GM12874 (cell line): Measurements from ENCODE around the gene SEC14L1.

ENCODE experiments used
- TF ChIP-seq, protein P1 (sequence below): IDR thresholded peaks from 2 replicates; pipeline ENCODE4 v1.5.1; 2011; ENCODE audit warnings: low read depth, mild to moderate bottlenecking, control low read depth, low read length, moderate library complexity; ENCODE audit not compliant: insufficient read depth

SEC14L1 gene

DNA sequence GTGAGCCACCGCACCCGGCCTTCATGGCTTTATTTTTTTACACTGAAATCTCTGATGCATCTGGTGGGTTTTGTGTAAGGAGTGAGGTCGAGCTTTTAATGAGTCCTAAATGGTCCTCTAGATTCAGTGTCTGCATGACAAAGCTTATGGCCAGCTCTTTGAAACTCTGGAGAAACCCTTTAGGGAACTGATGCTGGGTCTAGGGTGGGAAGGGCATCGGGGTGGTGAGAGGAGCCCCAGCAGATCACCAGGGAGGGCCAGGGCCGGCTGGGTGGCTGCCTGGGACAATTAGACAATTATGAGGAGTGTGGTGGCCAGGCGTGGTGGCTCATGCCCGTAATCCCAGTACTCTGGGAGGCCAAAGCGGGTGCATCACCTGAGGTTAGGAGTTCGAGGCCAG lies 93.9 kb downstream of the SEC14L1 start:
- TF ChIP-seq, protein P1, sequence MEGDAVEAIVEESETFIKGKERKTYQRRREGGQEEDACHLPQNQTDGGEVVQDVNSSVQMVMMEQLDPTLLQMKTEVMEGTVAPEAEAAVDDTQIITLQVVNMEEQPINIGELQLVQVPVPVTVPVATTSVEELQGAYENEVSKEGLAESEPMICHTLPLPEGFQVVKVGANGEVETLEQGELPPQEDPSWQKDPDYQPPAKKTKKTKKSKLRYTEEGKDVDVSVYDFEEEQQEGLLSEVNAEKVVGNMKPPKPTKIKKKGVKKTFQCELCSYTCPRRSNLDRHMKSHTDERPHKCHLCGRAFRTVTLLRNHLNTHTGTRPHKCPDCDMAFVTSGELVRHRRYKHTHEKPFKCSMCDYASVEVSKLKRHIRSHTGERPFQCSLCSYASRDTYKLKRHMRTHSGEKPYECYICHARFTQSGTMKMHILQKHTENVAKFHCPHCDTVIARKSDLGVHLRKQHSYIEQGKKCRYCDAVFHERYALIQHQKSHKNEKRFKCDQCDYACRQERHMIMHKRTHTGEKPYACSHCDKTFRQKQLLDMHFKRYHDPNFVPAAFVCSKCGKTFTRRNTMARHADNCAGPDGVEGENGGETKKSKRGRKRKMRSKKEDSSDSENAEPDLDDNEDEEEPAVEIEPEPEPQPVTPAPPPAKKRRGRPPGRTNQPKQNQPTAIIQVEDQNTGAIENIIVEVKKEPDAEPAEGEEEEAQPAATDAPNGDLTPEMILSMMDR = no peak

DNA sequence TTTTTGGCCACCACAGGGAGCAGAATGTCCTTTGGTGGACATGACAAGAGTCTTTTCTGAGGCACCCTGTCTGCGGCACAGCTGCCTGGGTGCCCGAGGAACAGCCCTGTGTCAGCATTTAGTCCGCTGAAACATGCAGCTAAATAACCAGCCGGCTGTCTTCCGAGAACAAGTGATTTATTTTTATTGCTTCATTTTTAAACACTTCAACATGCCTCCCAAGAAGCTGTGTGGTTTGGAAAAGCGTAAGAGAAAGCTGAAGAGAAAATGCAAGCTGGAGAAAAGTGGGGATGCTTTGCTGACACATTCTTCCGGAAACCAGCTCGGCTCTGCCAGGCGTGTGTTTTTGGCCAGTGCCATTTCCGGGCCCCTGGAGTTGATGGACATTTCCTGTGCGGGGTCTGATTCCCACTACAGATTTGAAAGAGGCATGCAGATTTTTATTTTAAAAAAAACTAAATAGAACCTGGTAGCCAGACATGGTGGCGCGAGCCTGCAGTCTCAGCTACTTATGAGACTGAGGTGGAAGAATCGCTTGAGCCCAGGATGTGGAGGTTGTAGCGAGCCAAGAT lies 94.7 kb downstream of the SEC14L1 start:
- TF ChIP-seq, protein P1 = no peak

DNA sequence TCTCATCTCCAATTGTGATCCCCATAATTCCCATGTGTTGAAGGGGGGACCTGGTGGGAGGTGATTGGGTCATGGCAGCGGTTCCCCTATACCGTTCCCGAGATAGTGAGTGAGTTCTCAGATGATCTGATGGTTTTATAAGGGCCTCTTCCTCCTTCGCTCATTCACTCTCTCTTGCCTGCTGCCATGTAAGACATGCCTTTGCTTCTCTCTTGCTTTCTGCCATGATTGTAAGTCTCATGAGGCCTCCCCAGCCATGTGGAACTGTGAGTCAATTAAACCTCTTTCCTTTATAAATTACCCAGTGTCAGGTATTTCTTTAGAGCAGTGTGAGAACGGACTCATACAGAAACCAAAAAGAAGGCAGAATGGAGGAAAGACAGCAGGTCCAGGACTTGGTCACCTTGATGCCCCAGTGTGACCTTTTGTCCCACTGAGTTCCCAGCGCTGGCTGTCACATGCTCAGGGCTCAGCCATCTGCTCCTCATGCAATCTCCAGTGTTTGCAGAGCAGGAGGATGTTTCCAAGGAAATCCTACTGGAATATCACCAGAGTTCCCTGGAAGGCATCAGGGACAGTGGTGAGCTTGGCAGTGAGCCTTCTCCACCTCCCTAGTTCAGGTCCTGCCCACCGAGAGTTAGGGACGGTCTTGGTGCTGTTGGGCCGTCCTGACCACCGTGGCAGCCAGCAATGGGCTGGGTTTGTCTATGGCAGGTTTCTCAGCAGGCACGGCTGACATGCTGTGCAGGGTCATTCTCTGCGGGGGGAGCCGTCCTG lies 96.7 kb downstream of the SEC14L1 start:
- TF ChIP-seq, protein P1 = no peak

DNA sequence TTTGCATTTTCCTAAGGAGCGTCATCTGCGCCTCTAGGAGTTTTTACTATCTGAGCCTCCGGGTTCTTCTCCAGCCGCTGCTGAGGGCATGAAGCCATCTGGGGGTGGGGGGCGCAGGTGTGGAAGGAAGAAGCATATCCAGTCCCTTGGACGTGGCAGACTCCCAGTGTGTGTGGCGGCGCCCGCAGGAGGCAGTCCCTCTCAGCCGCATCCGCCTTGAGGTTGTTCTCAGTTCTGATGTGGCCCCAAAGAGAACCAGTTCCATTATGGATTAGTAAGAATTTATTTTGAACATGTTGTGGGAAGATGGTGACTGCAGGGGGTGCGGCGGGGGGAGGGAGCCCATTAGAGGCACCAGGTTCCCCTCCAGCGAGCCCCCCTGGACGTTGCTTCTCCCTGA lies 100.2 kb downstream of the SEC14L1 start:
- TF ChIP-seq, protein P1 = no peak

DNA sequence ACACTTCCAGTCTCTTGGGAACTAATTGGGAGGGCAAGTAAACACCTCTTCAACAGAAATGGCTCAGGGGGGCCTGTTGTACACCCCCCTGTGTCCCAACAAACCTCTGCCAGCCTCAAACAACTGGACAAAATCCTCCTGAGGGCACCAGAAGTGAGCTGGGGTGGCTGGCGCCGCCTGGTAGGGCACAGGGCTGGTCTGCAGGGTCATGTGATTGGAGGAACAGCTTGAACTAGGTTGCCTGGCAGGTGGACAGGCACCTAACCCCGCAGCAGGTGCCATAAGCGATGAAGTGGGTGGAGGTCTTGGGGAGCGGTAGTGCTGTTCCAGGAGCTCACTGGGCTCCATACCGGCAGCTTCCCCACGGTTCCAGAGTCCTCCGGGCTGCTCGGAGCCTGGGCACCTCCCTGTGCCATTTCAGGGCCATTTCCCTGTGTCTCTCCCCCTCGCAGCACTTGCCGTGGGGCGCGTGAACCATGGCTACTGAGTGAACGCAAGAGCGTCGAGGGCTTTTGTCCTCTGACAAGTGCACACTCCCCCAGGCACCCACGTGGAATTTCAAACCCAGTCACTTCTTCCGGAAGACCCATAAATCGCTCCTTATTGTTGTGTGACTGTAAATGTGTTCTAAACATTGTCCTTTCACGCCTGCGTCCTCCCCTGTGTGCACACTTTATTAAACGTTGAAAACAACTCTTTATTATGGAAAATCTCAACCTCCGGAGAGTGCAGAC lies 101.5 kb downstream of the SEC14L1 start:
- TF ChIP-seq, protein P1 = 0 out of 2 replicates have a peak, but pooled peaks have one; percentile 5

DNA sequence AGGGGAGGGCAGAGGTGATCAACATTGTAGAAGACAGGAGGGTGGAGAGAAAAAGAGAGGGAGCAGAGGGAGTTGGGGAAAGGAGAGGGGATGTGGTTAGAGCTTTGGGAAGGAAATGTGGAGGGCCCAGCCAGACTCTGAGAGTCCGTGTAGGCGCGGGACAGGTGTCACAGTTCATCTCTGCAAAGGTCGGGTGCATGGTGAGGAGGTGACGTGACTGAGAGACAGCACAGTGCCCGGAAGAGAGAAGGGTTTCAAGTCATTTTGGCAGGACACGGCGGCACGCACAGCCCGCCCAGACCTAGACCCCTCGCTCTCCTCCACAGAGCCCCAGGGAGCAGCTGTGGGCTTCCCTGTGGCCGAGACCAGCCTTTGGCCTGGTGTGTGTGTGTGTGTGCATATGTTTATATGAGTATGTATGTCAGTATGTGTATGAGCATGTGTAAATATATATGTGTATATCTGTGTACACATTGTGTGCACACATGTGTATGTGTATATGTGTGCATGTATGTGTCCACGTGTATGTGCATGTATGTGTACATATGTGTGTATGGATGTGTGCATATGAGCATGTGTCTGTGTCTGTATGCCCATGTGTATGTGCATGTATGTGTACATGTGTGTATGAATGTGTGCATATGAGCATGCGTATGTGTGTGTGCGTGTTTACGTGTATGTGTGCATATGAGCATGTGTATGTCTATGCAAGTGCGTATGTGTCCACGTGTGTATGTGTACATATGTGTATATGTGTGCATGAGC lies 104.6 kb downstream of the SEC14L1 start:
- TF ChIP-seq, protein P1 = no peak
